Measurements from ENCODE around the gene SCTR.

The SCTR gene

GRCh38 chr2:119531292-119531691, 7.0 kb upstream of the SCTR start:
- DNase-seq (ENCODE audit: low spot score), result no peak
- in situ Hi-C loops (cut with MboI; ENCODE audit: low pct_unique_long_range_greater_than_20kb, low sequenced_read_pairs, unreplicated experiment), result no loop called here
- TF ChIP-seq CTCF (IDR thresholded peaks at IDR 0.05; ENCODE audit: extremely low read depth, insufficient read depth, missing control alignments), result no peak

GRCh38 chr2:119527999-119528398, 3.7 kb upstream of the SCTR start:
- in situ Hi-C loops (cut with MboI; ENCODE audit: low pct_unique_long_range_greater_than_20kb, low sequenced_read_pairs, unreplicated experiment), result no loop called here
- TF ChIP-seq CTCF (IDR thresholded peaks at IDR 0.05; ENCODE audit: extremely low read depth, insufficient read depth, missing control alignments), result no peak
- no peak for DNase-seq (ENCODE audit: low spot score)

- no peak for TF ChIP-seq CTCF (IDR thresholded peaks at IDR 0.05; ENCODE audit: extremely low read depth, insufficient read depth, missing control alignments)
- no peak for DNase-seq (ENCODE audit: low spot score)
- in situ Hi-C loops (cut with MboI; ENCODE audit: low pct_unique_long_range_greater_than_20kb, low sequenced_read_pairs, unreplicated experiment), result no loop called here
These were observed 1.3 kb upstream of the SCTR start for GRCh38 chr2:119525614-119526013.

- no peak for DNase-seq (ENCODE audit: low spot score)
- in situ Hi-C loops (cut with MboI; ENCODE audit: low pct_unique_long_range_greater_than_20kb, low sequenced_read_pairs, unreplicated experiment), result no loop called here
These were observed 816 bp downstream of the SCTR start for GRCh38 chr2:119523383-119523951.

GRCh38 chr2:119522671-119523070, 1.6 kb downstream of the SCTR start:
- in situ Hi-C loops (cut with MboI; ENCODE audit: low pct_unique_long_range_greater_than_20kb, low sequenced_read_pairs, unreplicated experiment), result no loop called here
- no peak for TF ChIP-seq CTCF (IDR thresholded peaks at IDR 0.05; ENCODE audit: extremely low read depth, insufficient read depth, missing control alignments)
- DNase-seq (ENCODE audit: low spot score), result no peak

More at GRCh38 chr2:119523383-119523951, 816 bp downstream of the SCTR start:
- no peak for TF ChIP-seq CTCF (IDR thresholded peaks at IDR 0.05; ENCODE audit: extremely low read depth, insufficient read depth, missing control alignments)

- no peak for TF ChIP-seq CTCF (IDR thresholded peaks at IDR 0.05; ENCODE audit: extremely low read depth, insufficient read depth, missing control alignments)
- no peak for DNase-seq (ENCODE audit: low spot score)
- in situ Hi-C loops (cut with MboI; ENCODE audit: low pct_unique_long_range_greater_than_20kb, low sequenced_read_pairs, unreplicated experiment), result no loop called here
These were observed 2.7 kb downstream of the SCTR start for GRCh38 chr2:119521433-119522050.
